Lower leg skin (tissue), 3 donors: Measurements from ENCODE around the gene SEC24D.

Experiments
- CTCF ChIP-seq, 3 donors: fragments of 450-650 bp; IDR thresholded peaks; one replicate each; pipeline ENCODE4 v1.5.1; 2016; ENCODE audit warnings: antibody characterized with exemption in 3 of 3, mild to moderate bottlenecking in 3 of 3, moderate library complexity in 2 of 3
- POLR2A ChIP-seq, 2 donors: fragments of 450-650 bp; IDR thresholded peaks; one replicate each; pipeline ENCODE4 v1.6.1; 2016 to 2017; ENCODE audit warnings: antibody characterized with exemption in 2 of 2, mild to moderate bottlenecking in 1 of 2, moderate library complexity in 1 of 2

DNA sequence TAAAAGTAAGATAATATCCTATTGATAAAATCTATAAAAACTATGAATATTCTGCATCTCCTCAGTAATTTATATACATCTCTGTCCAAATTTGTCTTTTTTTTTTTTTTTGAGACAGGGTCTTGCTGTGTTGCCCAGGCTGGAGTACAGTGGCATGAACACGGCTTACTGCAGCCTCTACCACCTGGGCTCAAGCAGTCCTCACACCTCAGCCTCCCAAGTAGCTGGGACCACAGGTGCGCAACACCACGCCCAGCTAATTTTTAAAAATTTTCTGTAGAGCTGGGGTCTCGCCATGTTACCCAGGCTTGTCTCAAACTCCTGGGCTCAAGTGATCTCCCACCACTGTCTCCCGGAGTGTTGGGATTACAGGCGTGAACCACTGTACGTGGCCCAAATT, 12.3 kb upstream of the SEC24D start:
- TF ChIP-seq CTCF (IDR thresholded peaks at IDR 0.05) (no peak), POLR2A (IDR thresholded peaks at IDR 0.05) (no peak)
